Endothelial cell of umbilical vein (primary cell): ENCODE data around the gene RAB18. TPM values are rescaled to one million over a fixed set of nuclear protein-coding genes. Genes with fewer than 3 reads are reported as not detected.
A peak's percentile ranks its signal among the peaks of the same experiment; 100 is the strongest.

Source experiments
- BruUV-seq: library from RNA; stranded (reverse); fragments of 400-500 nt; replicated peaks from 2 replicates; lab custom pipeline; 2021; lab: Mats Ljungman, UMichigan
- CTCF ChIA-PET: fragments of 300-600, 350-600 bp; sonication (Branson Sonifier 250); formaldehyde crosslinking; loops from one replicate; lab custom pipeline; 2021; ENCODE audit warnings: antibody characterized with exemption, inconsistent platforms; lab: Charles Lee
- POLR2A ChIA-PET: fragments of 300-600, 350-600 bp; sonication (Branson Sonifier 250); formaldehyde crosslinking; loops from one replicate; lab custom pipeline; 2021; ENCODE audit warnings: antibody characterized with exemption, inconsistent platforms; lab: Charles Lee
- DNase-seq: peaks from one replicate; pipeline ENCODE4 v3.0.0-alpha.2; 2011; ENCODE audit warnings: low read depth, low spot score
- FAIRE-seq: peaks from 2 replicates; lab custom pipeline; 2011; peaks lifted over from hg19 to GRCh38; lab: Jason Lieb, UNC
- H2AFZ ChIP-seq: 2 replicates; pipeline ENCODE4 v1.6.0; 2012; ENCODE audit warnings: low read depth, low read length, control low read depth, inconsistent platforms
- H3K27ac ChIP-seq: 2 replicates; pipeline ENCODE4 v1.5.1; 2011; ENCODE audit warnings: low read depth, mild to moderate bottlenecking, control low read depth, low read length, moderate library complexity; ENCODE audit not compliant: insufficient read depth
- H3K27me3 ChIP-seq, 2 experiments: 2 replicates each; pipeline versions ENCODE4 v1.6.0 to v1.6.1; 2011; ENCODE audit warnings: low read length in 2 of 2, mixed read lengths in 1 of 2; ENCODE audit not compliant: control insufficient read depth in 2 of 2, insufficient read depth in 2 of 2
- H3K36me3 ChIP-seq, 2 experiments: 2 replicates in 1 of 2; 3 replicates in 1 of 2; pipeline ENCODE4 v1.5.1; 2011; ENCODE audit warnings: low read length in 2 of 2, mild to moderate bottlenecking in 1 of 2, moderate library complexity in 1 of 2; ENCODE audit not compliant: control insufficient read depth in 2 of 2, insufficient read depth in 2 of 2; ENCODE audit errors: extremely low read depth in 1 of 2
- H3K4me1 ChIP-seq: 3 replicates; pipeline ENCODE4 v1.5.1; 2011; ENCODE audit warnings: mild to moderate bottlenecking, low read length; ENCODE audit not compliant: control insufficient read depth, insufficient read depth; ENCODE audit errors: extremely low read depth
- H3K4me2 ChIP-seq: 2 replicates; pipeline ENCODE4 v1.6.1; 2011; ENCODE audit warnings: low read length, control low read depth, mixed read lengths; ENCODE audit not compliant: insufficient read depth
- H3K4me3 ChIP-seq, 3 experiments: fragments of 200-600 bp in 1 of 3; sonication (generic), shearing (Covaris generic) in 1 of 3; replicated peaks in 1 of 3; 2 replicates each; pipeline ENCODE4 v1.5.1; 2011 to 2016; ENCODE audit warnings: control low read depth in 3 of 3, low read length in 3 of 3, mild to moderate bottlenecking in 2 of 3, inconsistent platforms in 1 of 3, low read depth in 1 of 3, moderate library complexity in 1 of 3; ENCODE audit not compliant: insufficient read depth in 1 of 3
- H3K79me2 ChIP-seq: 2 replicates; pipeline ENCODE4 v1.6.0; 2012; ENCODE audit warnings: low read length, inconsistent platforms; ENCODE audit not compliant: control insufficient read depth, insufficient read depth
- H3K9ac ChIP-seq: replicated peaks from 2 replicates; pipeline ENCODE3; 2011; ENCODE audit warnings: low read length, control low read depth; ENCODE audit not compliant: insufficient read depth; ENCODE audit errors: extremely low read depth
- H3K9me1 ChIP-seq: replicated peaks from 3 replicates; pipeline ENCODE4 v1.6.0; 2011; ENCODE audit warnings: mild to moderate bottlenecking, low read length; ENCODE audit not compliant: control insufficient read depth, insufficient read depth; ENCODE audit errors: extremely low read depth
- H3K9me3 ChIP-seq: replicated peaks from 2 replicates; pipeline ENCODE4 v1.5.1; 2012; ENCODE audit warnings: low read length, inconsistent platforms; ENCODE audit not compliant: control insufficient read depth, insufficient read depth
- H4K20me1 ChIP-seq: replicated peaks from 2 replicates; pipeline ENCODE3; 2011; ENCODE audit warnings: mild to moderate bottlenecking, low read length; ENCODE audit not compliant: control insufficient read depth, insufficient read depth; ENCODE audit errors: extremely low read depth
- CTCF ChIP-seq, 2 donors: IDR thresholded peaks; 1 replicate in 1 of 2; 2 replicates in 1 of 2; pipeline ENCODE4 v1.5.1; 2011; ENCODE audit warnings: low read length in 2 of 2, mild to moderate bottlenecking in 2 of 2, moderate library complexity in 2 of 2, control low read depth in 1 of 2, inconsistent platforms in 1 of 2, low read depth in 1 of 2; ENCODE audit not compliant: insufficient read depth in 1 of 2; ENCODE audit errors: extremely low read depth in 1 of 2
- EZH2 ChIP-seq: IDR thresholded peaks from 2 replicates; pipeline ENCODE4 v1.6.1; 2012; ENCODE audit warnings: borderline replicate concordance, low read depth, mild to moderate bottlenecking, moderate library complexity, low read length, inconsistent platforms; ENCODE audit not compliant: severe bottlenecking
- FOS ChIP-seq: IDR thresholded peaks from 2 replicates; pipeline ENCODE4 v1.6.1; 2011; ENCODE audit warnings: mild to moderate bottlenecking, low read length, moderate library complexity, borderline replicate concordance; ENCODE audit not compliant: insufficient read depth
- GATA2 ChIP-seq: IDR thresholded peaks from 2 replicates; pipeline ENCODE4 v1.7.0; 2011; ENCODE audit warnings: low read depth, mild to moderate bottlenecking, moderate library complexity, mixed read lengths, low read length; ENCODE audit not compliant: insufficient read length, insufficient read depth
- JUN ChIP-seq: IDR thresholded peaks from 2 replicates; pipeline ENCODE4 v1.6.1; 2011; ENCODE audit warnings: borderline replicate concordance, low read depth; ENCODE audit not compliant: insufficient read length, insufficient read depth
- MAX ChIP-seq: IDR thresholded peaks from 2 replicates; pipeline ENCODE4 v1.6.1; 2011; ENCODE audit not compliant: insufficient read depth, insufficient read length
- MYC ChIP-seq: IDR thresholded peaks from one replicate; pipeline ENCODE4 v1.6.1; 2011; ENCODE audit warnings: mild to moderate bottlenecking, low read depth, low read length
- POLR2A ChIP-seq: IDR thresholded peaks from 2 replicates; pipeline ENCODE4 v1.6.1; 2012; ENCODE audit warnings: low read depth, mild to moderate bottlenecking, control low read depth, low read length
- POLR2AphosphoS5 ChIP-seq: IDR thresholded peaks from 2 replicates; pipeline ENCODE4 v1.6.1; 2012; ENCODE audit warnings: low read depth, mild to moderate bottlenecking, control low read depth, low read length, moderate library complexity; ENCODE audit not compliant: insufficient read depth
- dilution Hi-C: fragments of 300-500 bp; cut with MboI; formaldehyde crosslinking; loops from one replicate; pipeline ENCODE4 v1.15.0; 2019; ENCODE audit warnings: low sequenced_read_pairs; ENCODE audit not compliant: extremely low pct_ligation_motif_present
- intact Hi-C: fragments of 100-400 bp; cut with micrococcal nuclease; formaldehyde crosslinking; loops from one replicate; pipeline ENCODE4 v1.10.0; 2022
- polyA plus RNA-seq, 4 experiments: library from polyadenylated mRNA; depleted of rRNA in 3 of 4; stranded (reverse) in 3 of 4; unstranded in 1 of 4; fragments of >200 nt; gene quantifications; 2 replicates each; pipeline versions ENCODE4 v1.2.1 to v1.2.3, GENCODE V29; 2011 to 2012; ENCODE audit warnings: missing spikeins in 1 of 4
- total RNA-seq: library from RNA; stranded (reverse); gene quantifications from 2 replicates; pipeline ENCODE4 v1.2.3, GENCODE V29; 2021

RAB18 gene
- total and polyA plus RNA-seq, 2 donors (not counting 3 experiments of a cell fraction or from before 2014, with no cell fraction given) = 20.4 to 108 TPM

GRCh38 chr10:27550823-27551222, 46.7 kb downstream of the RAB18 start:
- no peak overlapping the region for H3K4me2 ChIP-seq
- TF ChIP-seq FOS = no peak
- TF ChIP-seq GATA2 = no peak
- TF ChIP-seq POLR2AphosphoS5 = no peak
- no peak for TF ChIP-seq MYC
- TF ChIP-seq MAX = no peak
- TF ChIP-seq POLR2A = no peak
- no peak for TF ChIP-seq JUN
- no peak for TF ChIP-seq EZH2
- no peaks in the 10 kb centered on the region for H3K9me3 ChIP-seq
- H3K4me1 ChIP-seq = no peaks in the 10 kb centered on the region
- no TSS peak for BruUV-seq
- no peaks in the 10 kb centered on the region for H3K79me2 ChIP-seq
- H4K20me1 ChIP-seq = no peaks in the 10 kb centered on the region
- ChIA-PET POLR2A (no interaction called here), CTCF (no interaction called here)
- H3K4me3 ChIP-seq = no peak overlapping the region
- no peaks in the 10 kb centered on the region for H3K36me3 ChIP-seq
- no peak overlapping the region for H2AFZ ChIP-seq
- no peak overlapping the region for H3K9ac ChIP-seq
- H3K27ac ChIP-seq = no peak overlapping the region
- no peaks in the 10 kb centered on the region for H3K9me1 ChIP-seq
- intact Hi-C loops = no loop called here
- no peaks in the 10 kb centered on the region for H3K27me3 ChIP-seq
- FAIRE-seq = no peak
- no peak for DNase-seq
- dilution Hi-C loops = no loop called here

- Histone ChIP-seq H3K79me2 (no peaks in the 10 kb centered on the region), H3K9me3 (no peaks in the 10 kb centered on the region), H3K36me3 (no peaks in the 10 kb centered on the region), H3K4me1 (no peaks in the 10 kb centered on the region), H3K4me2 (no peak overlapping the region), H3K4me3 (no peak overlapping the region), H2AFZ (no peak overlapping the region), H3K9me1 (no peaks in the 10 kb centered on the region), H3K27me3 (no peaks in the 10 kb centered on the region), H3K9ac (no peak overlapping the region), H3K27ac (no peak overlapping the region), H4K20me1 (no peaks in the 10 kb centered on the region)
- peak; percentile 65 for FAIRE-seq
- dilution Hi-C loops (no loop called here), intact Hi-C loops (loop anchor here (1.0 to 5.0 kb wide), 5 partner anchors 98 to 824 kb away; no protein-coding TSS in a partner anchor)
- no peak for TF ChIP-seq FOS
- peak; percentile 50 to 53 for TF ChIP-seq CTCF (IDR thresholded peaks at IDR 0.05; ENCODE audit: extremely low read depth in 1 of 2, insufficient read depth in 1 of 2, low read depth in 1 of 2, low read length in 2 of 2)
- BruUV-seq = no TSS peak
- DNase-seq = peak; percentile 48
- ChIA-PET POLR2A (no interaction called here), CTCF (interaction anchor here (0.5 to 2.8 kb wide), 9 partner anchors 13 to 824 kb away, joined by 3 to 25 read pairs (median 3); no protein-coding TSS in a partner anchor)
Measured at GRCh38 chr10:27558612-27559020, 54.5 kb downstream of the RAB18 start.
